Cardiac ventricle fibroblast (primary cell): ENCODE measurements around the gene HGFAC. TPM values are rescaled to one million over a fixed set of nuclear protein-coding genes. Genes with fewer than 3 reads are reported as not detected.

Experiments
- total RNA-seq: library from RNA; depleted of rRNA; stranded (reverse); fragments of >200 nt; gene quantifications from 2 replicates; pipeline ENCODE4 v1.2.3, GENCODE V29; 2015

HGFAC gene
- total RNA-seq: 0.06 TPM in 1 of 2 replicates, not detected in the other

GRCh38 chr4:3441501-3442459 is at the start of gene HGFAC:
TSS of gene HGFAC (plus strand) at chr4:3441968. CDS start at chr4:3442002, 34 bp downstream.

DNA sequence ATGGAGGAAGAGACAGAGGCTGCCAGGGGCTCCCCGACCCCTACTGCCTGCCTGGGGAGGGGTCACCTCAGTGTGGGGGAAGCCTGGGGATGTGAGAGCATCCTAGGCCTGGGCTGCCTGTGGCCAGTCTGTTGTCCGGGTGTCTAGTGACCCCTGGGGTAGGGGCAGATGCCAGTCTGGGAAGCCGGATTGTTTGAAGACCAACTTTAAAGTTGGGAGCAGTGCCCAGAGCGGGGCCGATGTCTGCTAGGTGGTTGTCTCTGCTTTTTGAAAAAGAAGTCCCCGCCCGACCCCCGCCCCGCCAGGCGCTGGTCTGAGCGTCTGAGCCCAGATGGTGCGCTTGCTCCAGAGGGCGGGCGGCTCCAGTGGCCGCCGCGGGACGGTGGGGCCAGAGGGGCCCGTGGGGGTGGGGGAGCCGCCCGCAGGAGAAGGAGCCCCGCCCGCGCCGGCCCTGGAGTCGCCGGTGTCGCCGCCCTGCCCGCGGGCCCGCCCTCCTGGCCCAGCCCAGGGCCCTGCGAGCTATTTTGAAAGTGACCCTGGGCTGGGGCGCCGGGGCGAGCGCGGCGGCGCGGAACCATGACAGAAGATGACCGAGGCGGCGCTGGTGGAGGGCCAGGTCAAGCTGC is 21.1 kb downstream of the HGFAC start, which contains the start of gene DOK7:
Gene DOK7, plus strand, starts transcription at position 517 of the 626 bp plus-strand sequence. Its CDS starts 70 bp downstream, at position 587.

Other genes with a start within 250 kb of the HGFAC start
- gene MSANTD1, start 192.8 kb upstream of the HGFAC start, total RNA-seq: 0.29 TPM in 1 of 2 replicates, not detected in the other
- 8.5 and 12.0 TPM in 2 replicates for gene RGS12, start 148.9 kb upstream of the HGFAC start, total RNA-seq
- gene DOK7, start 21.3 kb downstream of the HGFAC start, total RNA-seq: not detected in 2 replicates
- gene LRPAP1, start 90.5 kb downstream of the HGFAC start, total RNA-seq: 175 and 226 TPM in 2 replicates